Testis (tissue), 2 donors: ENCODE results near the gene PTPRN2.

ENCODE experiments used
- POLR2A ChIP-seq: fragments of 450-650 bp; IDR thresholded peaks from one replicate; pipeline ENCODE4 v1.6.1; 2017; ENCODE audit warnings: antibody characterized with exemption, mild to moderate bottlenecking, moderate library complexity
- TF ChIP-seq, protein P1 (sequence below), 3 experiments: fragments of 450-650 bp in 2 of 3; fragments of 200-600 bp in 1 of 3; sonication (generic) in 1 of 3; IDR thresholded peaks; one replicate each; pipeline ENCODE4 v1.5.1; 2016 to 2019; ENCODE audit warnings: antibody characterized with exemption in 3 of 3, mild to moderate bottlenecking in 2 of 3, moderate library complexity in 1 of 3

DNA sequence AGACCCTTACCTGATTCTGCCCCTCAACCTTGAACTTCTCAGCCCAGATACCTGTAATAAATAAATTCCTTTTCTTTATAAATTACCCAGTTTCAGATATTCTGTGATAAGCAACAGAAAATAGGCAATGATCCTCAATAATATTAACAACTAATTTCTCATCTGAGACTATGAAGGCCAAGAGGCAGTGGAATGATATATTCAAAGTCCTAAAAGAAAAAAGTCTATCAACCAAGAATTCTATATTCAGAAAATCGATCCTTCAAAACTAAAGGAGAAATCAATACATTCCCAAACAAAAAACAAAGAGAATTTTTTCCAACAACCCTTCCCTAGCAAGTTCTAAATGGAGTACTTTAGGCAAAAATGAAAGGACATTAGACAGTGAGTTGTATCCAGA is 279.6 kb downstream of the PTPRN2 start:
- TF ChIP-seq, protein P1, sequence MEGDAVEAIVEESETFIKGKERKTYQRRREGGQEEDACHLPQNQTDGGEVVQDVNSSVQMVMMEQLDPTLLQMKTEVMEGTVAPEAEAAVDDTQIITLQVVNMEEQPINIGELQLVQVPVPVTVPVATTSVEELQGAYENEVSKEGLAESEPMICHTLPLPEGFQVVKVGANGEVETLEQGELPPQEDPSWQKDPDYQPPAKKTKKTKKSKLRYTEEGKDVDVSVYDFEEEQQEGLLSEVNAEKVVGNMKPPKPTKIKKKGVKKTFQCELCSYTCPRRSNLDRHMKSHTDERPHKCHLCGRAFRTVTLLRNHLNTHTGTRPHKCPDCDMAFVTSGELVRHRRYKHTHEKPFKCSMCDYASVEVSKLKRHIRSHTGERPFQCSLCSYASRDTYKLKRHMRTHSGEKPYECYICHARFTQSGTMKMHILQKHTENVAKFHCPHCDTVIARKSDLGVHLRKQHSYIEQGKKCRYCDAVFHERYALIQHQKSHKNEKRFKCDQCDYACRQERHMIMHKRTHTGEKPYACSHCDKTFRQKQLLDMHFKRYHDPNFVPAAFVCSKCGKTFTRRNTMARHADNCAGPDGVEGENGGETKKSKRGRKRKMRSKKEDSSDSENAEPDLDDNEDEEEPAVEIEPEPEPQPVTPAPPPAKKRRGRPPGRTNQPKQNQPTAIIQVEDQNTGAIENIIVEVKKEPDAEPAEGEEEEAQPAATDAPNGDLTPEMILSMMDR (IDR thresholded peaks at IDR 0.05), result no peak
- TF ChIP-seq POLR2A, result no peak
